GM18505 (cell line): ENCODE results near the gene RBM38.
"Not testable (repeated sequence)": the region's sequence is repeated elsewhere in the genome, so short reads cannot be mapped to it uniquely, and the experiment has no call there.

Source experiments
- ATAC-seq: cut with Tn5 transposase; IDR thresholded peaks from one replicate; pipeline ENCODE4 v1.9.1; 2021; ENCODE audit not compliant: unreplicated experiment
- POLR2A ChIP-seq: IDR thresholded peaks from 4 replicates; pipeline ENCODE4 v1.6.1; 2011; ENCODE audit warnings: borderline replicate concordance; ENCODE audit not compliant: insufficient read depth, insufficient read length; ENCODE audit errors: extremely low read depth

The RBM38 gene

GRCh38 chr20:57390604-57391438, at the start of gene RBM38:
Gene RBM38, plus strand, starts transcription at chr20:57391396. Its CDS starts 186 bp downstream, at chr20:57391582.
- no peak for TF ChIP-seq POLR2A

GRCh38 chr20:57341663-57342062, 49.5 kb upstream of the RBM38 start:
- no peak for ATAC-seq
- no peak for TF ChIP-seq POLR2A

More at GRCh38 chr20:57390604-57391438, at the start of gene RBM38:
- peak; percentile 45 for ATAC-seq

- no peak for TF ChIP-seq POLR2A
- no peak for ATAC-seq
These were observed 48.4 kb upstream of the RBM38 start for GRCh38 chr20:57342829-57343228.

GRCh38 chr20:57346477-57346876, 44.7 kb upstream of the RBM38 start:
- no peak for ATAC-seq
- no peak for TF ChIP-seq POLR2A

- TF ChIP-seq POLR2A: no peak
- no peak for ATAC-seq
These were observed 43.8 kb upstream of the RBM38 start for GRCh38 chr20:57347393-57347792.

GRCh38 chr20:57348200-57348921, 42.8 kb upstream of the RBM38 start:
- ATAC-seq: not testable (repeated sequence)

GRCh38 chr20:57348922-57349574, 42.1 kb upstream of the RBM38 start:
- ATAC-seq: not testable (repeated sequence)

GRCh38 chr20:57350081-57350710, 41.0 kb upstream of the RBM38 start:
- TF ChIP-seq POLR2A: no peak

GRCh38 chr20:57350726-57351041, 40.5 kb upstream of the RBM38 start:
- not testable (repeated sequence) for ATAC-seq

More at GRCh38 chr20:57350081-57350710, 41.0 kb upstream of the RBM38 start:
- no peak for ATAC-seq

GRCh38 chr20:57351042-57351783, 40.0 kb upstream of the RBM38 start, which contains the start of gene RAE1:
Gene RAE1, plus strand, starts transcription at chr20:57351255. Its CDS starts 2,784 bp downstream, at chr20:57354039.
- ATAC-seq: peak; percentile 87
- peak; percentile 84 for TF ChIP-seq POLR2A

- no peak for TF ChIP-seq POLR2A
- no peak for ATAC-seq
These were observed 38.9 kb upstream of the RBM38 start for GRCh38 chr20:57352305-57352704.

- TF ChIP-seq POLR2A: no peak
- no peak for ATAC-seq
These were observed 37.8 kb upstream of the RBM38 start for GRCh38 chr20:57353351-57353750.

GRCh38 chr20:57361517-57361916, 29.7 kb upstream of the RBM38 start:
- ATAC-seq: no peak
- TF ChIP-seq POLR2A: no peak
